ENCODE results near the gene MAGEL2.

MAGEL2 gene

DNA sequence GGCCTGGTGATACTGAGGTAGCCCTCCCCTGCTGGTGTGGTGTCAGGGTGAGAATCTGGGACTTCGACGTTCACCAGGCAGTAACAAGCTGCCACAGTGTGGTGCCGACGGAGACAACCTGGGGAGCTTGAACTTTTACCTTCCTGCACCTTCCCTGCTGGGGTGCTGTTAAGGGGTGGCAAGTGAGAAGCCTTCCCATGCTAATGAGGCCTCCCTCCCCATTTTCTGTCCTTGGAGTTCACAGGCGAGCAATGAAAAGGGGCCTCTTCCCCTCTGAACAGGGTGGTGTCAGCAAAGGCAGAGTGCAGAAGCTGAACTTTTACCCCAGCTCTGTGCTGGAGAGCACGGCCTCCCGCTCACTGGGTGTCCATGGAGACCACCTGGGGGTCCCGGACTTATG is 13.5 kb downstream of the MAGEL2 start:
- no peak overlapping the region for H3K27ac Mint-ChIP-seq
- H3K4me3 Mint-ChIP-seq, result no peak overlapping the region
- peaks cover 2% of the 10 kb centered on the region for H3K27me3 Mint-ChIP-seq (ENCODE audit: low read depth)
- TF ChIP-seq, protein P1, sequence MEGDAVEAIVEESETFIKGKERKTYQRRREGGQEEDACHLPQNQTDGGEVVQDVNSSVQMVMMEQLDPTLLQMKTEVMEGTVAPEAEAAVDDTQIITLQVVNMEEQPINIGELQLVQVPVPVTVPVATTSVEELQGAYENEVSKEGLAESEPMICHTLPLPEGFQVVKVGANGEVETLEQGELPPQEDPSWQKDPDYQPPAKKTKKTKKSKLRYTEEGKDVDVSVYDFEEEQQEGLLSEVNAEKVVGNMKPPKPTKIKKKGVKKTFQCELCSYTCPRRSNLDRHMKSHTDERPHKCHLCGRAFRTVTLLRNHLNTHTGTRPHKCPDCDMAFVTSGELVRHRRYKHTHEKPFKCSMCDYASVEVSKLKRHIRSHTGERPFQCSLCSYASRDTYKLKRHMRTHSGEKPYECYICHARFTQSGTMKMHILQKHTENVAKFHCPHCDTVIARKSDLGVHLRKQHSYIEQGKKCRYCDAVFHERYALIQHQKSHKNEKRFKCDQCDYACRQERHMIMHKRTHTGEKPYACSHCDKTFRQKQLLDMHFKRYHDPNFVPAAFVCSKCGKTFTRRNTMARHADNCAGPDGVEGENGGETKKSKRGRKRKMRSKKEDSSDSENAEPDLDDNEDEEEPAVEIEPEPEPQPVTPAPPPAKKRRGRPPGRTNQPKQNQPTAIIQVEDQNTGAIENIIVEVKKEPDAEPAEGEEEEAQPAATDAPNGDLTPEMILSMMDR (IDR thresholded peaks at IDR 0.05; ENCODE audit: unreplicated experiment in 3 of 3), result no peak
- H3K9me3 Mint-ChIP-seq, result peaks cover 7% of the 10 kb centered on the region
- H3K4me1 Mint-ChIP-seq, result no peaks in the 10 kb centered on the region
- no peaks in the 10 kb centered on the region for H3K36me3 Mint-ChIP-seq (ENCODE audit: low read depth)

GRCh38 chr15:23629234-23629805 is 18.3 kb downstream of the MAGEL2 start:
- peaks cover 5% of the 10 kb centered on the region for H3K27me3 Mint-ChIP-seq (ENCODE audit: low read depth)
- no peaks in the 10 kb centered on the region for H3K36me3 Mint-ChIP-seq (ENCODE audit: low read depth)
- H3K4me3 Mint-ChIP-seq, result peak overlapping the region in 1 of 3 experiments; percentile 6
- no peaks in the 10 kb centered on the region for H3K4me1 Mint-ChIP-seq
- TF ChIP-seq, protein P1 (IDR thresholded peaks at IDR 0.05; ENCODE audit: unreplicated experiment in 3 of 3), result peak in 2 of 3 experiments; percentile 35 to 56
- no peak overlapping the region for H3K27ac Mint-ChIP-seq
- peaks cover 4% of the 10 kb centered on the region for H3K9me3 Mint-ChIP-seq

GRCh38 chr15:23628612-23629233 is 18.9 kb downstream of the MAGEL2 start:
- Mint-ChIP-seq H3K27ac (no peak overlapping the region), H3K4me3 (peak overlapping the region in 1 of 3 experiments; percentile 6), H3K27me3 (ENCODE audit: low read depth) (peaks cover 5% of the 10 kb centered on the region), H3K9me3 (peaks cover 4% of the 10 kb centered on the region), H3K4me1 (no peaks in the 10 kb centered on the region), H3K36me3 (ENCODE audit: low read depth) (no peaks in the 10 kb centered on the region)
- TF ChIP-seq, protein P1 (IDR thresholded peaks at IDR 0.05; ENCODE audit: unreplicated experiment in 3 of 3), result no peak

- no peaks in the 10 kb centered on the region for H3K4me1 Mint-ChIP-seq
- no peaks in the 10 kb centered on the region for H3K36me3 Mint-ChIP-seq (ENCODE audit: low read depth)
- H3K4me3 Mint-ChIP-seq, result no peak overlapping the region
- peaks cover 13% of the 10 kb centered on the region for H3K9me3 Mint-ChIP-seq
- no peaks in the 10 kb centered on the region for H3K27me3 Mint-ChIP-seq (ENCODE audit: low read depth)
- no peak overlapping the region for H3K27ac Mint-ChIP-seq
- TF ChIP-seq, protein P1 (IDR thresholded peaks at IDR 0.05; ENCODE audit: unreplicated experiment in 3 of 3), result no peak
These were observed 31.1 kb downstream of the MAGEL2 start for GRCh38 chr15:23616536-23616935.

GRCh38 chr15:23606226-23606625 is 41.4 kb downstream of the MAGEL2 start:
- peaks cover 30% of the 10 kb centered on the region for H3K9me3 Mint-ChIP-seq
- no peak overlapping the region for H3K4me3 Mint-ChIP-seq
- TF ChIP-seq, protein P1 (IDR thresholded peaks at IDR 0.05; ENCODE audit: unreplicated experiment in 3 of 3), result no peak
- H3K27me3 Mint-ChIP-seq (ENCODE audit: low read depth), result no peaks in the 10 kb centered on the region
- H3K27ac Mint-ChIP-seq, result no peak overlapping the region
- H3K4me1 Mint-ChIP-seq, result no peaks in the 10 kb centered on the region
- H3K36me3 Mint-ChIP-seq (ENCODE audit: low read depth), result no peaks in the 10 kb centered on the region

GRCh38 chr15:23602124-23602523 is 45.5 kb downstream of the MAGEL2 start:
- Mint-ChIP-seq H3K27me3 (ENCODE audit: low read depth) (no peaks in the 10 kb centered on the region), H3K4me1 (no peaks in the 10 kb centered on the region), H3K27ac (no peak overlapping the region), H3K36me3 (ENCODE audit: low read depth) (no peaks in the 10 kb centered on the region), H3K4me3 (no peak overlapping the region), H3K9me3 (peaks cover 18% of the 10 kb centered on the region)
- TF ChIP-seq, protein P1 (IDR thresholded peaks at IDR 0.05; ENCODE audit: unreplicated experiment in 3 of 3), result no peak

Measured in nephron (organoid).